GM21526 (cell line): ENCODE data around the gene DTNA.
"Not testable (repeated sequence)": the region's sequence is repeated elsewhere in the genome, so short reads cannot be mapped to it uniquely, and the experiment has no call there.

Experiments used
- ATAC-seq: cut with Tn5 transposase; IDR thresholded peaks from one replicate; pipeline ENCODE4 v1.9.1; 2021; ENCODE audit warnings: moderate library complexity; ENCODE audit not compliant: unreplicated experiment, low FRiP score

Gene DTNA

DNA sequence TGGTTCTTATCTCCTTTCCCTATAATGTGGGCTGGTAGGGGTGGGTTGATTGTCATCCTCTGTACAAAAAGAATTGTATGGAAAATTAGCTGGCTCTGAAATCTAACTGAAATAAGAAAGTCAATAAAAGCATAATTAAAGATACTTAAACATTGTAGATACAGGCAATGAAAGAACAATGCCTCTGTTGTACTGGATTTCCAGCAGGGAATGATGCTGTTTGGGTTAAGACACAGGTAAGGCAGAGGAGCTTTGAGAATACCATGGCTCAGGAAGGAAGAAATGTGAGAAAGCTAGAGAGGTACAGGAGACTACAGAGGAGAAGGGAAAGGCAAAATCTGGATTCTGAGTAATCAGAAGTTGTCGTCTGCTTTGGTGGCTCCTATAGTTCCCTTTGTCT lies 10.1 kb downstream of the DTNA start:
- no peak for ATAC-seq

DNA sequence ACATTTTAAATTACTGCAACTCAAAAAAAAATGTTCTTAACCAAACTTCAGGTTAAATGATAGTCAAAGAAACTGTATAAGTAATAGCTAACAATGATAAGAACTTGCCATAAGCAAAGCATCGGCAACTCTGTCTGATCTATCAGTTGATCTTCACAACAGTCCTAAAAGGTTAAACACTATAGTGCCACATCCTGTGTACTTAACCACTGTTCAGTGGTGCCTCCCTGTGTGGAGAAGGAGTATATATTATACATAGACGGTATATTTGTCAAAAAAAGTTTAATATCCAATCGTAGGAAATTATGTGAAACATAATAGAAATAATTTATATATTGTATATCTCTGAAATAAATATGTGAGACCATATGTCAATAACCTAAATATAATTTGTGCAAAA lies 13.0 kb downstream of the DTNA start:
- no peak for ATAC-seq

- not testable (repeated sequence) for ATAC-seq
Measured at GRCh38 chr18:34725737-34726136, 15.6 kb downstream of the DTNA start.

DNA sequence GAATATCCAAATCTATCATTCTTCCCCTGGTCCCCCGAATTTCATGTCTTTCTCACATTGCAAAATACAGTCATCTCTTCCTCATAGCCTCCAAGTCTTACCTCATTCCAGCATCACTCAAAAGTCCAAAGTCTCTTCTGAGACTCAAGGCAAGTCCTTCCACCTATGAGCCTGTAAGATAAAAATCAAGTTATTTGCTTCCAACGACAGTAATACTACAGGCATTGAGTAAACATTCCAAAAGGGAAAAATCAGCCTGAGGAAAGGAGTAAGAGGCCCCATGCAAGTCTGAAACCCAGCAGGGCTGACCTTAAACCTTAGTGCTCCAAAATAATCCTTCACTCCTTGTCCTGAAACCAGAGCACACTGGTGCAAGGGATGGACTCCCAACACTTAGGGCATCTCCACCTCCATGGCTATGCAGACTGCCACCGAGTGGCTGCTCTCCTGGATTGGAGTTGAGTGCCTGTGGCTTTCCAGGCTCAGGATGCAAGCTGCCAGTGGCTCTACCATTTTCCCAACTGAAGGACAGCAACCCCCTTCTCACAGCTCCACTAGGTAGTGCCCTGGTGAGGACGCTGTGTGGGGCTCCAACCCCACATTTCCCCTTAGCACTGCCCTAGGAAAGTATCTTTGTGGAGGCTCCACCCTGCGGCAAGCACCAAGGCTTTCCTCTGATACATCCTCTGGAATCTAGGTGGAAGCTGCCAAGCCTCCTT lies 16.3 kb downstream of the DTNA start:
- no peak for ATAC-seq

DNA sequence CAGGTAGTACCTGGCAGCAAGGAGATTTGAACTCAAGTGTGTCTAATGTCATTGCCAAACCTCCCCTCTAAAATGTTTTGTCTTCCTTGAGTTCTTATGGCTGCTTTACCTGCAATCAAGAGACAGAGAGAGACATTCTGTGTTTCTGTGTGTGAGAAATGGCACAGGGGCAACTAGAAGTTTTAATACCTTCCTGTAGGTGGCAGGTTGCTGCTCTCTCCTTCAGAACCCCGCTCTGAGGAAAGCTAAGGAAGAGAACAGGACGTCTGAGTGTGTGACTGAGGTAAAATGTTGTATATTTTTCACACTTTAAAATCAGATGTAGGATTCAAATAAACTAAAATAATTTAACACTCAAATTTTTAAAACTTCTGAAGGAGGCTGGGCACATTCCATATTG lies 19.2 kb downstream of the DTNA start:
- ATAC-seq = no peak

- no peak for ATAC-seq
Measured at GRCh38 chr18:34729740-34730355, 19.8 kb downstream of the DTNA start.

GRCh38 chr18:34730774-34731173 lies 20.7 kb downstream of the DTNA start:
- no peak for ATAC-seq

DNA sequence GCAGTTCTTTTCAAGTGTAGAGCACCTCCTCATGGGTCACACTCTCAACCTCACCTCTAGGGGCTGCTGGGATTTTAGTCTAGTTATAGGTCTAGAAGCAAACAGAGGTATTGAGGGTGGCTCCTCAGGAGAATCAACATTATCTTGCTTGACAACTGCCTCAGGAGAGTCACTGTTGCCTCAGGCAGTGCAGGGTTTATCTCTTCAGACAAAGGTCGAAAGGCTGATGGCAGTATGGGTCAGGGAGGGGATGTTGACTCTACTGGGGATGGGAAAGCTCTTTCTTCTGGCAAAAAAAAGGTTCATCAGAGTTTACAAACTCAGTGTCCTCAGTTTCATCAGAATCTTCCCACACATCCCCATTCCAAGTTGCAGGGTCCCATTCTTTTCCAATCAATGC lies 24.0 kb downstream of the DTNA start:
- no peak for ATAC-seq

DNA sequence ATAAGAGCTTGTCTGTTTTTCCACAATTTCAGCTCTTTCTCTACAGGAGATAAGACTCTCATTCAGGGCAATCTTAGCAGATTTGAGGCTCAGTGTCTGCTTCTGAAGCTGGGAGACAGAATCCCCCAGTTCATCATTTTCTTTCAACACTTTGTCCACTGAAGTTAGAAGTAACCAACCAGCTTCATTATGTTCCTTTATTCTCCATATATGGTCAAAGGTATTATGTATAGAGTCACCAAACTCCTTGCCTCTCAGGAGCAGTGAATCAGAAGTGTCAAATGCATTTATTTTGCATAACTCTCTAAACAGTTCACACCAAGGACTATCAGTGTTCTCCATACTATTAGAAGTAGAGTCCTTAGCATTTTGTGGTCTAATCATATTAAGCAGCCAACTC lies 24.4 kb downstream of the DTNA start:
- not testable (repeated sequence) for ATAC-seq

- no peak for ATAC-seq
Measured at GRCh38 chr18:34738175-34738894, 28.2 kb downstream of the DTNA start.

DNA sequence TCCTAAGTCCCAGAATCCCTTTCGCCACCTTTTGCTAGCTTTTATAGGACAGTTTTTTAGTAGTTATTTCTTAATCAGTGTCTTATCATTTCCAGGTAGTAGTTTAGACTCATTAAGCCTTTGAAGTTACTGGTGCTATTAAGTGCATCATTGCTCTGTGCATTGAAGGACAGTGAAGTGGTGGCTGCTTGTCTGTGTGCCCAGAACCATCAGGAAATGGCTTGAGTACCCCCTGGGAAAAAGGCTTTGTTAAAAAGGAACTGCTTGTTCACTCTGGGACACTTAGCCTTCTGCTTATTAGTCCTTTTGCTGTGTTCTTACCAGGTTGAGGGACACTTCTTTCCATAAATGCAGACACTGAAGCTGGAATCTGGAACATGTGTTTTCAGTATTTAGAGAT lies 30.0 kb downstream of the DTNA start:
- ATAC-seq = no peak

DNA sequence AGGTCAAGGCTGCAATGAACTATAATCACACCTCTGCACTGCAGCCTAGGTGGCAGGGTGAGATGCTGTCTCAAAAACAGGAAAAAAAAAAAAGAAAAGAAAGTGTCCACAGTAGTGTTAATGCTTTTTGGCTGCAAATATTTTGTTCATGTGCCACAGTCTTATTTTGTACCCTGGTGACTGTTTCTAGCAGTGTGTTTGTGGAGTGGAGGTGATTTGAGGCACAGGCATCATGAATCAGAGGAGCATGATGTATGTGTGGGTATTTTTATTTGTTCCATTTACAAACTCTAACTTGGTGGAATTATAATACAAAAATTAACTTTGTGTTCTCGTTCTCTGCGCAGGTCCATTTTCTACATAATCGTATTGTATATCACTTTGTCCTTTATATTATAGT lies 30.6 kb downstream of the DTNA start:
- no peak for ATAC-seq

GRCh38 chr18:34741401-34741800 lies 31.3 kb downstream of the DTNA start:
- ATAC-seq = no peak

GRCh38 chr18:34742891-34743341 lies 32.8 kb downstream of the DTNA start:
- no peak for ATAC-seq

- no peak for ATAC-seq
Measured at GRCh38 chr18:34744569-34744968, 34.5 kb downstream of the DTNA start.

DNA sequence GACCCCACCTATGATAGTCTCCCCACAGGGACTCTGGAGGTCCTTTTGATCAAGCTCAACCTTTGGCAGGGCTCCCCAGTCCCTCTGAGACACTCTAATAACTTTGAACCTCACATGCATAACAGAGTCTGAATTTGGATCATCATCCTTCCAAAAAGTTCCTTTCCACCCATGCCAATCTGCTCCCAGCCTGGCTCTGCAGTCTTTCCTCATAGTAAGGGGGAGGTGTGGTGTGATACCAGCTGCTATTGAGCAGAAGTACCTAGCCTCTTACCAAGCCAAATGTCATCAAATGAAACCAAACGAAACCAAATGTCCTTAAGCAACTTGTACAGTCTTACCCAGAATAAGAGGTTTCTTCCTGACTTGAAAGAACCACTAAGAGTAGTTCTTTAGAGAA lies 36.5 kb downstream of the DTNA start:
- no peak for ATAC-seq

- no peak for ATAC-seq
Measured at GRCh38 chr18:34749721-34750120, 39.6 kb downstream of the DTNA start.

- no peak for ATAC-seq
Measured at GRCh38 chr18:34752056-34752455, 42.0 kb downstream of the DTNA start.

GRCh38 chr18:34754300-34754699 lies 44.2 kb downstream of the DTNA start:
- ATAC-seq = no peak

DNA sequence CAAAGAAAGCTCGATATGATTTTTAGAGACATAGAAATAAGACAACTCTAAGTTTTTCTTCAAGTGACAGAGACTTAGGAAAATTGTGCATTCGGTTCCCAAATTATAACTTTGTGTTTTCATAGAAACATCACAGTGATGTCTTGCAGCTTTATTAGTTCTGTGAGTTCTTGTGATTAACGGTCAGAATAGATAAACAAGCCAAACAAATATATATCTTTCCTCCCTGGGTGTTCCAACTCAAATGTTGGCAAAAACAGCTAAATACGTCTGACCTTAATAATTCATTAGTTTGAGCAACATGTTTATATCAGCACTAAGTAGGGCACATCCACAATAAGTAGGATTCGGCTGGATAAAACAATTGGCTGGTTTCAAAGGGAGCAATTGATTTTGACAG lies 47.6 kb downstream of the DTNA start:
- ATAC-seq = no peak

- ATAC-seq = no peak
Measured at GRCh38 chr18:34758378-34758948, 48.4 kb downstream of the DTNA start.
